CD4-positive, alpha-beta T cell treated with Interferon gamma for 1 hour (primary cell): ENCODE data around the gene C9orf85.
"Not testable (repeated sequence)": the region's sequence is repeated elsewhere in the genome, so short reads cannot be mapped to it uniquely, and the experiment has no call there.

Experiments used
- DNase-seq: peaks from one replicate; pipeline ENCODE4 v3.0.0-alpha.2; 2020

The C9orf85 gene

GRCh38 chr9:71944754-71945375, 33.4 kb downstream of the C9orf85 start:
- DNase-seq = no peak

GRCh38 chr9:71954652-71955051, 43.2 kb downstream of the C9orf85 start:
- DNase-seq = not testable (repeated sequence)

GRCh38 chr9:71955300-71955915, 44.0 kb downstream of the C9orf85 start:
- DNase-seq = no peak

- no peak for DNase-seq
These were observed 50.9 kb downstream of the C9orf85 start for GRCh38 chr9:71962328-71962727.

- not testable (repeated sequence) for DNase-seq
These were observed 52.1 kb downstream of the C9orf85 start for GRCh38 chr9:71963471-71963996.

GRCh38 chr9:71965403-71965802, 54.0 kb downstream of the C9orf85 start:
- DNase-seq = no peak

- DNase-seq = no peak
These were observed 55.2 kb downstream of the C9orf85 start for GRCh38 chr9:71966601-71967000.

GRCh38 chr9:71968541-71969090, 57.2 kb downstream of the C9orf85 start:
- no peak for DNase-seq

GRCh38 chr9:71975833-71976232, 64.4 kb downstream of the C9orf85 start:
- no peak for DNase-seq

- DNase-seq = no peak
These were observed 65.6 kb downstream of the C9orf85 start for GRCh38 chr9:71977003-71977402.

- no peak for DNase-seq
These were observed 69.1 kb downstream of the C9orf85 start for GRCh38 chr9:71980266-71981190.

GRCh38 chr9:71981944-71982343, 70.5 kb downstream of the C9orf85 start:
- DNase-seq = no peak

GRCh38 chr9:71984403-71984802, 73.0 kb downstream of the C9orf85 start:
- DNase-seq = no peak

GRCh38 chr9:71984831-71985281, 73.4 kb downstream of the C9orf85 start:
- no peak for DNase-seq

- no peak for DNase-seq
These were observed 74.0 kb downstream of the C9orf85 start for GRCh38 chr9:71985297-71985911.

GRCh38 chr9:71986900-71987299, 75.5 kb downstream of the C9orf85 start:
- DNase-seq = no peak

- DNase-seq = no peak
These were observed 76.3 kb downstream of the C9orf85 start for GRCh38 chr9:71987471-71988371.

- DNase-seq = no peak
These were observed 79.0 kb downstream of the C9orf85 start for GRCh38 chr9:71990466-71990865.

- no peak for DNase-seq
These were observed 94.0 kb downstream of the C9orf85 start for GRCh38 chr9:72005451-72005850.

GRCh38 chr9:72006501-72006900, 95.1 kb downstream of the C9orf85 start:
- no peak for DNase-seq

GRCh38 chr9:72007726-72008125, 96.3 kb downstream of the C9orf85 start:
- DNase-seq = not testable (repeated sequence)

GRCh38 chr9:72012646-72013045, 101.2 kb downstream of the C9orf85 start:
- DNase-seq = no peak
